CD4-positive, alpha-beta T cell treated with Interleukin-1 beta for 1 hour (primary cell): ENCODE data around the gene ZFP57.

ENCODE experiments used
- DNase-seq, 2 donors: peaks; one replicate each; pipeline ENCODE4 v3.0.0-alpha.2; 2020 to 2022

ZFP57 gene

DNA sequence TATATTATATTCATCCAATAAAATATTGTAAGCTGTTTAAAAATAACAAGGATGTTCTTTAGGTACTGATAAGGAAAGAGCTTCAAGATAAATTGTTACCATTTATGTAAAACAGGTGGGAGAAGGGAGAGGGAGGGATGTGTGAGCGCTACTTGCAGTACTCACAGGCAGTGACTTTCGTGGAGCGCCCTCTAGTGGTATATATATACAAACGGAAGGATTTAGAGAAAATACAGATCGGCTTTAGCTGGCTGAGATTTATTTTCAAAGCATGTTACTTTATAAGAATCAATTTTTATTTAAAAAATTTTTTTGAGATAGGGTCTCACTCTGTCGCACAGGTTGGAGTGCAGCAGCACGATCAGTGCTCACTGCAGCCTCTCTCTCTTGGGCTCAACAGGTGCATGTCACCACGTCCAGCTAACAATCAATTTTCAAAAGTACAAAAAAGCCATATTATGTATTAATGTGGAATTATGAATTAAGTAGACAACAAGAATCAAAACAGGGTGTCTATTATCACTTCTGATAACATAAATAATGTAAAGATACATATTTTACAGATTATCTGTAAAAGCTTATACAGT is 27.4 kb downstream of the ZFP57 start:
- DNase-seq = peak; percentile 46 to 74

DNA sequence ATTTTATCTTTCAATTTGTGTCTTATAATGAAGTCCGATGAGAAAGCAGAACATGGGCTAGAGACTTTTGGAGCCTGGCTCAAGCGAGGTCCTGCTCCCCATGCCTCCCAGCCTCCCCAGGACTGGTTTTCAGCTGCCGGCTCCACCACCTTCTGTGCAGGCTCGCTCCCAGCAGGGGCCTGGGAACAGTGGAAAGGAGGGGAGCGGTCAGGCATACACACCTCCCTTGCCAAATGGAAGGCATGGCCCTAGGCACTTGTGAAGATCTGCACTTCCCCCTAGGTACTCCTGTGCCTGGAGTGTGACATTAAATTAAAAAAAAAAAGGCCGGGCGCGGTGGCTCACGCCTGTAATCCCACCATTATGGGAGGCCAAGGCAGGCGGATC is 28.8 kb downstream of the ZFP57 start:
- DNase-seq = no peak

DNA sequence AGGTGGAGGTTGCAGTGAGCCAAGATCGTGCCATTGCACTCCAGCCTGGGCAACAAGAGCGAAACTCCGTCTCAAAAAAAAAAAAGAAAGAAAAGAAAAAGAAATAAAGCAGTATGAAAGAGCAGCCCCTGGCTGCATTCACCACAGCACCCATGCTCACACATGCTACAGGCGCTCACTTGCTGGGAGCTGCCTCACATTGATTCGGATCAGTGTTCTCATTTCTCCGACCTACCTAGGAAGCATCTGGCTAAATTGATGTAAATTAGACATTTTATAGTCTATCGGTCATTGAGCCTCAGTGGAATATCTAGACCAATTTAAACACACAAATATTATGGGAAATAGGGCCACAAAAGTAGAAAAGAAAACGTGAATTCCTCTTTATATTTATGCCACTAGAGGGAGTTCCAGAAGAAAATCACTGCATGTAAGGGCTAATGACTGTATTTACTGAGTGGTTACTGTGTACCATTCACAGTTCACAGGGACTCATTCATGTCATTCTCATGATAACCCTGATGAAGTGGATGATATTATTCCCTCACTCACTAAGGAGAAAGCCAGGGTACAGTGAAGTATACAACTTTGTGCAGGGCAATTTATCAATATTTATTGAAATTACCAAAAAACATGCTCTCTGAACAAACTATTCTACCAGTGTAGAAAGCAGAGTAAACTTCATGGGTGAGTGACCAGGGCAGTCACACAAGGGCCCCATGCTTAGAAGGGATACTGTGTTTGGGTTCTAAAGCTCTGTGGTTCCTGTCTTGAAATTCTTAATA is 29.3 kb downstream of the ZFP57 start:
- DNase-seq = peak in 1 of 2 donors; percentile 53

DNA sequence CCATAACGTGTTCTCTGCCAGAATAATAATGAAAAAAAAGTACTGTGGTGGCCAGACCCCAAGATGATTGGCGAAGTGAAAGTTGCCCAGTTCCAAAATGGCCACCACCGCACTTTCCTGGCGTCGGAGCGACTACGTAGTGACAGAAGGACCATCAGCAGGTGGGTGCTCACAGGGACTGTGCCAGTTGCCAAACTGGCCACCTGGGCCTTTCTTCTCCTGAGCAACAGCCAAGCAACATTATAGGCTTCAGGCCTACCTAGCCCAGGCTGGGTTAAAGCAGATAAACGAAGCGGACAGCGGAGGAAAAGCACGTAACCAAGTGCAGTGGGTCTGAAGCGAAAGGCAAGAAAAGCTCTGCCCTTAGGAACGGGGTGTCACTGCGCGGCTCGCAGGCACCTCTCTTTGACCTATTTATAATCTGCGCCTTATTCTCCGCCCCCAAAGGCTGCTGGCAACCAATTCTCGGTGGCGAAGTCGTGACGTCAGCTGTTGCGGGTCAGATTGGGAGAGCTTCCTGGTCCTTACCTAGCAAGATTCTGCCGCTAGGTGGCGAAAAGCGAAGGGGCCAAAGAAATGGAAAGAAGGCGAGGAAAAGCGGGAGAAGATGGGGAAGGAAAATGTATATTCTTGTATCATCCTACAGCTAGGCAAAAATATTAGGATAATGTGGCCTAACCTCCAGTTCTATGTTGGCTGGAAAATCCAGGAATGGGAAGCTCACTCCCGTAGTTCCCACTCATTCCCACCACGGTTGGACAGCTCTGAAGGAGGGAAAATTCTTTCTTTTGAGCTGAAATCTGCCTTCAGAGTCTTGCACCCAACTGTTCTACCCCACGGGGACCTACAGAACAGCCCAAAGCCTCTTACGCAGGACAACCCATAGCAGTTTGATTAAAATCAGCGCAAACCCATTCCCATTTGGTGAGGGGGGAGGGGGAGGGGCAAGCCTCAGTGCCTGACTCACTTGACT is 31.0 kb downstream of the ZFP57 start:
- DNase-seq = peak; percentile 98 to 99

DNA sequence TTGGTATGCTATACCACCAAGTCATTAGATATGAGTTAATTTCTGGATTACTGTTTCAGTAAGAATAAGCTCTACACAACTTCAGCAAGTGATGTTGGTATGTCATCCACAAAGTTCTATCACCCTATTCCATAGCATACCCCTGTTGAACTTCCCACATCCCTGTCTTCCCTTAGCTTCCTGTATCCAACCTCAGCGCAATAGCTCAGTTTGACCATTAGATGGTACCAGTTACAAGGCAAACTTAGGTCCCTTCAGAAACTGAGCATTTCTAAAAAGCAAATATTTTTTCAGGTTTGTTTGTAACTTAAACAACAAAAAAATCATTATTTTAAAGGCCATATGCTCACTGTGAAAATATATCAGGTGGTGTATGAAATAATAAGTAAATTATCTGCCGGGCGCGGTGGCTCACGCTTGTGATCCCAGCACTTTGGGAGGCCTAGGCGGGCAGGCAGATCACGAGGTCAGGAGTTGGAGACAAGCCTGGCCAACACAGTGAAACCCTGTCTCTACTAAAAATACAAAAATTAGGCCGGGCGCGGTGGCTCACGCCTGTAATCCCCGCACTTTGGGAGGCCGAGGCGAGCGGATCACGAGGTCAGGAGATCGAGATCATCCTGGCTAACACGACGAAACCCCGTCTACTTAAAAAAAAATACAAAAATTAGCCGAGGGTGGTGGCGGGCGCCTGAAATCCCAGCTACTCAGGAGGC is 32.9 kb downstream of the ZFP57 start:
- DNase-seq = no peak

DNA sequence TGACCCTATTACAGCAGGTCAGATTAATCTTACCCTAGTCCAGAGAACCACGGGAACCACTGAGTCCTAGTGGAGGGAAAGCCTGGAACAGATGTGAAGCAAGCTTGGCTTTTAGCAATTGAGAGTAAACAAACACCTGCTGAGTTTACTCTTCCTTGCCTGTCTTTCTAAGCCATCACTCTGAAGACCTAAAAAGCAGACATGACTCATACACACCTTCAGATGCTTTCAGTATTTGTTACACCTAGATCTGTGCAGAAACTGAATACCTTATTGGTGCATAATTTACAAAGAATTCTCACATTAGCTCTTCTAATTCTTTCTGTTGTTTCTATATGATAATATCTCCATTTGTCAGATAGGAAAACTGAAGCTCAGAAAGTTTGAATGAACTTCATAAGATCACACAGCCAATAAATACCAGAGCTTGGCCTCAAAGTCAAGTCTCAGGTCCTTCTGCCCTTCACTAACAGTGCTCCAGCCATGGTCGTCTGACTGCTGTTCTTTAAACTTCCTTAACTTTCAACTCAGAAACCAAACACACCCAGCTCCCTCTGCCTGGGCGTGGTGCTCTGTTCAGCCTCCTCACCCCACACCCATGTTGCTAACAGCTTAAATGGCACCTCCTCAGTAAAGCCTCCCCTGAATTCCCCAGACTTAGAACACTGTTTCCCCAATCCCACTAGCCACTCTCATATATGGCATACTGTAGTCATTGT is 39.4 kb downstream of the ZFP57 start:
- DNase-seq = peak; percentile 29 to 31

DNA sequence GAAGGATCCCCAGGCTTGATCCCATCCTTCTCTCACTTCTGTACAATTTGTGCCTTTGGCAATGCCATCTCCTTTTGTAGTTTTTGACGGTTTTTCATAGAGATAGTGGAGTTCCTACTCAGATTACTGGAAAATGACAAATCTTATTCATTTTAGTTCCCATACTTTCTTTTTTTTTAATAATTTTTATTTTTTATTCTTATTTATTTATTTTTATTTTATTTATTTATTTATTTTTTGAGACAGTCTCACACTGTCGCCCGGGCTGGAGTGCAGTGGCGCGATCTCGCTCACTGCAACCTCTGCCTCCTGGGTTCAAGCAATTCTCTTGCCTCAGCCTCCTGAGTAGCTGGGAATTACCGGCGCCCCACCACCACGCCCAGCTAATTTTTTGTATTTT is 43.7 kb downstream of the ZFP57 start:
- no peak for DNase-seq

DNA sequence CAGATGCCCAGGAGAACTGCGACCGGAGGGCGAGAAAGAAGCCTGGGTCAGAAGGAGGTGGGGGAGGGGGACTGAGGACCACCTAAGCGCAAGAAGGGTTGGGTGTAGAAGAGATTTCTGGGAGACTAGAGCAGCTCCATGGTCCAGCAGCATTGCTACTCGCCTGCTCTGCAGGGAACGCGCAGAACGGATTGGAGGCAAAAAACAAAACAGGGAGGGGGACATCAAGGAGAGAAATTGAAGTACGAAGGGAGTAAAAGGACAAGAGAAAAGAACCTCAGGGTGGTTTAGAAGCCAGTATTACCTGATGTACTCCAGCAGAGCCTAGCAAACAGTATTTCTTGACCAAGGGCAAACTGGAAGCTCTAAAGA is 47.4 kb downstream of the ZFP57 start:
- no peak for DNase-seq

DNA sequence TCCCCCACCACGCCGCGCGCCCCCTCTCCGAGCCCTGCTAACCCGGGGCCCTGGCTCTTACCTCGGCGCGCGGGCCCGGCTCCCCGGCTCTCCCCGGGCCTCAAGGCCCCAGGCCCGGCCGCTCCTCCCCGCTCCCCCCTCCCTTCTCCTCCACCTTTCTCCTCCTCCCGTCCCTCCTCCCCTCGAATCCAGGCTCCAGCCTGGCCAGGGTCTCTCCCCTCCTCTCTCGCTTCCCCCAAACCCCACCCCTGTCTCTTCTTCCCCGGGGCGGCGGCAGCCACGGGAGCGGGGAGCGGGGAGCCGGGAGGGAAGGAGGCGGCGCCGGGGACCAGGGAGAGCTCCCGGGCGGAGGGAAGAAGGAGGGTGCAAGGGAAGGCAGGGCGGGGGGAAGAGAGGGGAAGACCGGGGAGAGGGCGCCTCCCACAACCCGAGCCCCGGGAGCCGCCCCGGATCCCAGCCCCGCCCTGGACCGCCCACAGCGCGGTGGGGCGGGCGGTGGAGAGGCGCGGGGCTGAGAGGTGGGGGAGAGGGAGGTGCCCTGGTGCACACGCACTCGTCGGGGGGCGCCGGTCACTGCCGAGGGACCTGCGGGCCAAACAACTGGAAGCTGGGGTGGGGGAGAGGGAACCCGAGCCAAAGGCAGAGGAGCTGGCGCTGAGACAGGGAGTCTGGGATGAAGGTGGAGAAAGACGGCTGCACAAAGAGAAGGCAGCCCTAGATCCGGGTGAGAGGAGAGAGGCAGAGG is 48.0 kb downstream of the ZFP57 start, which contains the start of gene GABBR1:
GABBR1 (minus strand) TSS at position 395 of the 745 bp plus-strand sequence. CDS start 798 bp downstream, outside the sequence.
- DNase-seq = peak; percentile 72

DNA sequence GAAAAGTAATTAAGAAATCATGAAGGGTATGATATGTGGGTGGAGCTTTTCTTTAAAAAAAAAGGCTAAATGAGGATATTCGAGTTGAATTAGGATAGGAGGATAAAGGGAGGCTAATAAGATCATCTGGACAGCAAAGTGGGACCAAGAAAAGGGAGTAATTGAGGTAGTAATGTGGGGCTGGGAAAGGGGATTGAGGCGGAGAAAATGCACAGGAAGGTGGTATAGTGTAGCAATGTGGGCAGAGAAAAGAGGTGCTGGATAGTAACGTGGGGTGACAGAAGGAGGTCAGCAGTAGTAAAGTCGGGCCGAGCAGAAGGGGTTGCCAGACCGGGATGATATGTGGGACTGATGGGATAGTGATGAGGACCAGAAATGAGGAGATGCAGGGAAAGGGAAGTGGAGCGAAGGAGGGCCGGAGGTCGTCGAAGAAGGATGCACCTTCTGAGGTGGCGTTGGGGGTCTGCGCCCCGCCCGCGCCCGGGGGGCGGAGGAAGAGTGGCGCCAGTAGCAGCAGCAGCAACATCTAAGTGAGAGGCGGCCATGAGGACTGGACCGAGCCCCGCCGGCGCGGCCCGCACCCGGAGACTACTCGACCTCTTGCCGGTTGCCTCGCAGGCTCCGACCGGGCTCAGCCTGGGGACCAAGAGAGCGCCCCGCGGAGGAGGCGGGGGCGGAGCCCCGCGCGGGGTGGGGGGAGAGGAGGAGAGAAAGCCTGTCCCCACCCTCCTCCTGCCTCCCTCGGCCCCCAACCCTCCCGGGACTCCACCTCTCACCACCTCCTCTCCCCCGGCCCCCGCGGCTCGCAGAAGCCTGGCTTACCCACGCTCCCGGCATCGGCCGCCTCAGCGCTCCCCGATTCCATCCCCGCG is 48.9 kb downstream of the ZFP57 start:
- DNase-seq = peak; percentile 64 to 77

DNA sequence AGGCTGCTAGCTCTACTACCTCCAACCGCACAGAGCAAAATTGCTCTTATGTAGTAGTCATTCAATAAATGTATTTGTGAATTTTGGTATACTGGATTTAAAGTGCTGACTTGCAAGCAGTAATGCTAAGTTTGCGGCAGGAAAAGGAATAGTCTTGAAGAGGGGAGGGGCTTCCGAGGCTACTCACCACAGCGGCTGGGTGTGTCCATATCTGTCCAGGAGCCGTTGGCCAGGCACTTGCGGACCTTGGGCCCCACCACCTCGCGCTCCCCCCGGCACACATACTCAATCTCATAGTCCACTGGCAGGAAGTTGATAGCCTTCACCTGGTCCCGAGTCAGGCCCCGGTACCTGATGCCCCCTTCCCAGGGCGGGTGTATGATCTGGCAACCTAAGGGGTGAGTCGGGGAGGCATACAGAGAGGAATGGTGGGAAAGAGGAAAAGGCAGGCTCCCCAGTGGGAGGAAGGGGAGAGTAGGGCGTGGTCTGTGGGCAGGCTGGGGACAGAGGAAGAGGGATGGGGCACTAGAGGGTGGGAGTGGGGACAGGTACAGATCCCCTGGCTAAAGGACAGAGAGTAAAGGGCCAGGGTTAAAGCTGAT is 49.6 kb downstream of the ZFP57 start:
- no peak for DNase-seq

DNA sequence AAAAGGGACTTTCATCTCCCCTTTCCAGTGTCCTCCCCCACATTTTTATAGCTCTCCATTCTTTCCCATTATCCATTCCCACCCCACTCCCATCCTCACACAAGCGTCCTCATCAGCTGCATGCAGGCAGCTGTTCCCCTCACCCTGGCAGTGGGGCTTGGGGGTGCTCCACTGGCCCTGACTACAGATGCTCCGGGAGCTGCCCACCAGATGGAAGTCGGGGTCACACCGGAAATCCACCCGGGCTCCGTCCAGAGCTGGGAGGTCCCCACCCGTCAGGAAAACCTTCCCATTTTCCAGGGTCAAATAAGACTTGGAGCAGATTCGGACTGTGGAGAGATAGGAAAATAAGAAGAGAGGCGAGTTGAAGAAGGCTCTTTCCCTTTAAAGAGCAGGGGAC is 50.6 kb downstream of the ZFP57 start:
- no peak for DNase-seq

DNA sequence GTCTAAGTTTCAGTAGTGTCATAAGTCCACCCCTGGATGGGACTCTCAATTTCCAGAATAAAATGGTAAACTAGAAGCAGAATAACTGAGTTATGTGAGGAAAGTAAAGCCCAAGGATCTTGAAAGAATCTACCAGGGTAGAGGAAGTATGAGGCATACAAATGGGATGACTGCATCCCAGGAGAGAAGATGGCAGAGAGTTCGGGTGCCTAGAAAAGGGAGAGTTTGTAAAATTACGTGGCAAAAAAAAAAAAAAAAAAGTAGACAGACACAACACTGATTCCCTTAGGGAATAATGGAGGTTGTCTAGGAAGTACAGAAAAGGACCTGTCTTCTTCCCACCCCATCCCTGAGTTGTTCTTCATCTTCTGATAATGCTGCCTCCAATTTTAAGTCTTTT is 51.4 kb downstream of the ZFP57 start:
- no peak for DNase-seq

DNA sequence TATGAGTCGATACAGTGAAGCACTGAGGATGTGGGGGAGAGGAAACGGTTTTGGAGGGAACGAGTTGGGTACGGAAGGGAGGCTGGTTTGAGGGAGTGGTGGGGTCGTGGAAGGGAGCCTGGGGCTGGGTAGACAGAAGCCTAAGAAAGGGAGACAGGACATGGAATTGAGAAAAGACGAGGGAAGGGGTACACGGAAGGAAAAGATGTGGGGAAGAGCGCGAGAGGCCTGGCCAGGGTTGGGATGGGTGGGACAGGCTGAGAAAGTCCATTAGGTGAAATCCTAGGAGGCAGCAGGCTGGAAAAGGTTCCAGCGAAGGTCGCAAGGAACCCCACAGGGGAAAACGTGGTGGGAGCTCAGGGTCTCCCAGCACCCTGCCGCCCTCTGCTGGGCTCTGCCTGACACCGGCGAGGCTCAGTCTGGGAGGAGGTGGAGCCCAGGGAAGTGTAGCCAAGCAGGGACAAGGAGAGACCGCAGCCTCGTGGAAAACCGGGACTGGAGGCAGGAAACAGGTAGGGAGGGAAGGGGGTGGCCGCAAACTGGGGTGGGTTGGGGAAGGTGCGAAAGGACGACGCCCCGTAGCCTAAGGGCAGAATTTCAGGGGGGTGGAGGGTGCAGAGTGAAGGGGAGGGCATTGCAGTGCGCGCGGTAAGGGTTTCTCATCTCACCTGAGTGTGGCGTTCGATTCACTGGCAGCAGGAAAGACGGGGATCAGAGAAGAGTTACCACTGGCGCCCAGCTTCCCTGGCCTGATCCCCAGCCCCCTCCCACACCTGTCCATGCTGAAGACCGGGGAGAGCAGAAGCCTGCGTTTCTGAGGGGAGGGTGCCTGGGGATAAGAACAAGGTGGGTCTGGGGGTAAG is 52.3 kb downstream of the ZFP57 start:
- DNase-seq = peak; percentile 50 to 52

DNA sequence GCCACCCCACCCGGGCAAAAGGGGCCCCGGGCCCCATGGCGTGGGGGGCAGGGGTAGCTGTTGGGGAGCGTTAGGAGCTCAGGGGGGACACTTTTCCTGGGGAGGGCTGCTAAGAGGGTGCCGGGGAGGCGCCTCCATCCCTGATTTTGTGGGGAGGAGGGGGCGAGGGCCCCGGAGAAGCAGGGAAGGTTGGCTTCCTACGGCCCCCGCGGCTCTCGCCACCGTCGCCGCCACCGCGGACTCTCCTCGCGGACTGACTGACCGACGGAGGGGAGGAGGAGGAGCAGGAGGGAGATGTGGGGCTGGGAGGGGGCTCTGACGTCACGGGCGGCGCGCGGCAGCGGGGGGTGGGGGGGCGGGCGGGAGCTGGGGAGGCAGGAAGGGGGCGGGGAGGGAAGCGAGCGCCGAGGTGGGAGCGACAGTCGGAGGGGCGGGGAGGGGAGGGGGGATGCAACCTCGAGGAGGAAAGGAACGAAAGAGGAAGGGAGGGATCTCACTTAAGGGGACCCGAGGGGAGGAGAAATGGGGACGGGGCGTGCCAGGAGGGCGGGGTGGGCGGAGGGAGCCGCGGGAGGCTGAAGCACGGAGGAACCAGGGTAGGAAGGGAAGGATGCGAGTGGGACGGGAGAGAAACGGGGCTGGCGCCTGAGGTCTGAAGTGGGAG is 53.1 kb downstream of the ZFP57 start:
- DNase-seq = peak; percentile 67 to 71

DNA sequence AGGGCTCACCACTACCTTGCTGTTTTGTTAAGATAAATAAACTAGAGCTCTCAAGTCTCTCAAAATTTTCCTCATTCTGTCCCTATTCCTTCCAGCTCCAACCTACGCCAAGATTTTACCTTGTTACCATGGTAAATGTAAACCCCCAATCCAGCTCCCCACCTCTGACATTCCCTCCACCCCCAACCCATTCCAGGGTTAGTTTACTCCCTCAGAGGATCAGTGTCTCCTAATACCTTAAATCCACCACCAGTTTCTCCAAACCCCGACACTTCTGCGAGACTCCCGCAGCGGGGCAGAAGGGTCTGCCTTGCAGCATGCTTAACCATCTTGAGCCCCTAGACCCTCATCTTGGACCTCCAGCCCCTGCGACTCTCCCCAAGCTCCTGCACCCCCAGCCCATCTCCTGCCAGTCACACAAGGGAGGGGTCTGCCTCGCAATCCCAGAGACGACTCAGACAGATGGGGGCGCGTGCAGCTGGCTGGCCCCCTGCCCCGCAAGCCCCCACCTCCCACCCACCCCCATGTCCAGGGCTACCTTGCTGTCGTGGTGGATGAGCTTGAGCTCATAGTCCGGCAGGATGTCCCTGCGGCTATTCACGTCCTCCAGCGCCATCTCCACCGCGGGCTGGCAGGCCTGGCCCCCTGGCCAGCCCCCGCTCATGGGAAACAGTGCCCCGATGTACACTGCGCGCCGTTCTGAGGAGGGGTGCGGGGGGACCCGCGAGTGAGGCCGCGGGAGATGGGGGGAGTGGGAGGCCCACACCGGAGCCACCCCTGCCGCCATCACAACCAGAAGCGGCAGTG is 53.8 kb downstream of the ZFP57 start:
- no peak for DNase-seq

DNA sequence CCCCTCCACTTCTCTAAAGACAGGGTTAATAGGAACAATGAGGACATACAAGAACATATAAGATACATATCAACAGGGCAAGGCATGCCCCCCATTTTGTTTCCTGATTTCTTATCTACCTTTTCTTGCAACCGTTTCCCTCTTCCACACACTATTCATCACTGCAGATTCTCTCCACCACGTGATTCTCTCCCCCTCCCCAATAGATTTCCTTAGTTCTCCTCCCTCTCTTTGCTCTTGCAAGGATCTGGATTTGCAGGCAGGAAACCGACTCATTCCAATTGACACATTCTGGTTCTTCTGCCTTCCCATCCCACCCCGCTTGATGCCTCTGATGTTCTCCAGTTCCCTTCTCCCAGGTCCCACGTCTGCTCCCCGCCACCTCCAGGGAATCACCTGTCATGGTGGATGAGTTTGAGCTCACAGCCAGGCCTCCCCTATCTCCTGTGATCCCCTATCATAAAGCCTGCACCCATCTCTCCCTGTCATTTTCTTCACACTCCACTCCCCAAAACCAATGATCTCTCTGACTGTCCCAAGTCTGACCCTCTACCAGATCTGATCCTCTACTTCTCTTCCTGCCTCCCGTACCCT is 55.5 kb downstream of the ZFP57 start:
- DNase-seq = no peak
